Smooth muscle cell (in vitro differentiated cells): Measurements from ENCODE around the gene ZC3HAV1. TPM values are rescaled to one million over a fixed set of nuclear protein-coding genes. Genes with fewer than 3 reads are reported as not detected.

ENCODE experiments used
- DNase-seq: peaks from one replicate; lab custom pipeline; 2025; ENCODE audit not compliant: unreplicated experiment; lab: John Stamatoyannopoulos, UW
- H2AFZ ChIP-seq: fragments of 200-600 bp; sonication (generic); 2 replicates; pipeline ENCODE4 v1.6.0; 2016; ENCODE audit warnings: antibody characterized with exemption, low read depth, mild to moderate bottlenecking
- H3F3A ChIP-seq: fragments of 200-600 bp; sonication (generic); 2 replicates; pipeline ENCODE4 v1.6.0; 2017; ENCODE audit warnings: antibody characterized with exemption, low read depth
- H3K27ac ChIP-seq: fragments of 200-600 bp; sonication (generic); 2 replicates; pipeline ENCODE4 v1.5.1; 2016; ENCODE audit warnings: low read depth, mild to moderate bottlenecking
- H3K27me3 ChIP-seq: fragments of 200-600 bp; sonication (generic); 2 replicates; pipeline ENCODE4 v1.6.1; 2016; ENCODE audit warnings: low read depth, mild to moderate bottlenecking
- H3K36me3 ChIP-seq: fragments of 200-600 bp; sonication (generic); 2 replicates; pipeline ENCODE4 v1.5.1; 2016; ENCODE audit warnings: low read depth
- H3K4me1 ChIP-seq: fragments of 200-600 bp; sonication (generic); 2 replicates; pipeline ENCODE4 v1.5.1; 2016; ENCODE audit warnings: low read depth
- H3K4me2 ChIP-seq: fragments of 200-600 bp; sonication (generic); 2 replicates; pipeline ENCODE4 v1.6.0; 2016; ENCODE audit warnings: mild to moderate bottlenecking
- H3K4me3 ChIP-seq: fragments of 200-600 bp; sonication (generic); 2 replicates; pipeline ENCODE4 v1.5.1; 2016; ENCODE audit warnings: mild to moderate bottlenecking
- H3K79me2 ChIP-seq: fragments of 200-600 bp; sonication (generic); 2 replicates; pipeline ENCODE4 v1.6.0; 2016; ENCODE audit warnings: low read depth, mild to moderate bottlenecking
- H3K9ac ChIP-seq: fragments of 200-600 bp; sonication (generic); 2 replicates; pipeline ENCODE4 v1.6.0; 2016; ENCODE audit warnings: low read depth
- H3K9me3 ChIP-seq: fragments of 200-600 bp; sonication (generic); replicated peaks from 2 replicates; pipeline ENCODE4 v1.5.1; 2016; ENCODE audit warnings: low read depth
- H4K20me1 ChIP-seq: fragments of 200-600 bp; sonication (generic); 2 replicates; pipeline ENCODE4 v1.6.0; 2016; ENCODE audit warnings: low read depth
- CTCF ChIP-seq: fragments of 200-600 bp; sonication (generic); IDR thresholded peaks from 2 replicates; pipeline ENCODE4 v1.5.1; 2017; ENCODE audit warnings: borderline replicate concordance, mild to moderate bottlenecking, antibody characterized with exemption; ENCODE audit not compliant: insufficient read depth, poor library complexity, severe bottlenecking
- WGBS: methylation state at CpG from one replicate; pipeline ENCODE4 v1.1.7; 2016; ENCODE audit warnings: low lambda C conversion rate; 5-methylcytosine and 5-hydroxymethylcytosine counted together
- polyA plus RNA-seq: library from polyadenylated mRNA; unstranded; fragments of >200 nt; fragmentation: Nextera tagmentation; extraction: Ambion mirVana; gene quantifications from 2 replicates; pipeline ENCODE4 v1.2.1, GENCODE V29; 2016
- total RNA-seq: library from RNA; depleted of rRNA; stranded (reverse); fragments of >200 nt; gene quantifications from 2 replicates; pipeline ENCODE4 v1.2.3, GENCODE V29; 2014

ZC3HAV1 gene
- total and polyA plus RNA-seq, 2 experiments from 2014 or later = 4.7 to 12.1 TPM

DNA sequence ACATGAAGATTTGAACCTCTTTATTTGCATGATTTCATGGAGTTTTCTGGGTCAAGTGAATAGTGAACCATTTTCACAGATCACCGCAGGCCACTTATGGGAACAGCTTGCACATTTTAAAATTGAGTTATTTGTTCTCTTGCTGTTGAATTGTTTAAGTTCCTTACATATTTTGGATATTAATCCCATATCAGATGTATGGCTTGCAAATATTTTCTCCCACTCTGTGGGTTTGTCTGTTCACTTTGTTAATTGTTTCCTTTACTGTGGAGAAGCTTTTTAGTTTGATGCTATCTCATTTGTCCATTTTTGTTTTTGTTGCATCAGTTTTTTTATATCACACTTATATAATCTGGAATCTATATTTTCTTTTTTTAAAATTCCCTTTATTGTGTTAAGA lies 59.6 kb downstream of the ZC3HAV1 start:
- DNase-seq = no peak
- H3K4me3 ChIP-seq = no peak overlapping the region
- H3K27me3 ChIP-seq = no peaks in the 10 kb centered on the region
- no peaks in the 10 kb centered on the region for H3K4me1 ChIP-seq
- H2AFZ ChIP-seq = no peak overlapping the region
- WGBS = 100% methylated on average over 1 of the region's 1 CpG
- H3K9ac ChIP-seq = no peak overlapping the region
- H3F3A ChIP-seq = no peaks in the 10 kb centered on the region
- no peaks in the 10 kb centered on the region for H3K36me3 ChIP-seq
- H4K20me1 ChIP-seq = no peaks in the 10 kb centered on the region
- TF ChIP-seq CTCF = no peak
- H3K79me2 ChIP-seq = no peaks in the 10 kb centered on the region
- no peak overlapping the region for H3K27ac ChIP-seq
- H3K9me3 ChIP-seq = no peaks in the 10 kb centered on the region
- no peak overlapping the region for H3K4me2 ChIP-seq

GRCh38 chr7:139049111-139049510 lies 60.4 kb downstream of the ZC3HAV1 start:
- Histone ChIP-seq H4K20me1 (no peaks in the 10 kb centered on the region), H3F3A (no peaks in the 10 kb centered on the region), H3K9me3 (no peaks in the 10 kb centered on the region), H3K4me1 (no peaks in the 10 kb centered on the region), H3K27me3 (no peaks in the 10 kb centered on the region), H3K27ac (no peak overlapping the region), H3K9ac (no peak overlapping the region), H3K36me3 (no peaks in the 10 kb centered on the region), H3K4me2 (no peak overlapping the region), H2AFZ (no peak overlapping the region), H3K4me3 (no peak overlapping the region), H3K79me2 (no peaks in the 10 kb centered on the region)
- DNase-seq = no peak
- WGBS = 85% methylated on average over 7 of the region's 7 CpGs
- no peak for TF ChIP-seq CTCF

DNA sequence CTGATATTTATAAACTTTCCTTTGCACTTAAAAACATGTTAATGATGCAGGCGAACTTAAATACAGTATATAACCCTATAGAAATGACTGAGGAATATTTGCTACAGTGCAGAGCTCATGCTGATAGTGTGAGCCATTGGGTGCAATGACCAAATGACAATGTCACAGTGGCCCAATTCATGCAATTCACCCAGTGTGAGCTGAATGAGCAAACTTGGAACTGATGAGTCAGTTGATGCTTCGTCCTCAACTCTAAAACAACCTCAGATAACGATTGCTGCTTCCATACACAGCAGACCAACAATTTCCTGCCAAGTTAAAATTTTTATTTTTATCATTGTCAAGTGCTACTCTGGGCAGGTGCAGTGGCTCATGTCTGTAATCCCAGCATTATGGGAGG lies 61.5 kb downstream of the ZC3HAV1 start:
- H3K27me3 ChIP-seq = no peaks in the 10 kb centered on the region
- no peak overlapping the region for H3K9ac ChIP-seq
- H4K20me1 ChIP-seq = no peaks in the 10 kb centered on the region
- no peaks in the 10 kb centered on the region for H3F3A ChIP-seq
- no peaks in the 10 kb centered on the region for H3K36me3 ChIP-seq
- H3K9me3 ChIP-seq = no peaks in the 10 kb centered on the region
- no peak overlapping the region for H3K27ac ChIP-seq
- DNase-seq = no peak
- no peaks in the 10 kb centered on the region for H3K4me1 ChIP-seq
- H3K4me3 ChIP-seq = no peak overlapping the region
- H3K79me2 ChIP-seq = no peaks in the 10 kb centered on the region
- 82% methylated on average over 3 of the region's 3 CpGs for WGBS
- no peak for TF ChIP-seq CTCF
- H3K4me2 ChIP-seq = no peak overlapping the region
- H2AFZ ChIP-seq = no peak overlapping the region

GRCh38 chr7:139046143-139046542 lies 63.4 kb downstream of the ZC3HAV1 start:
- Histone ChIP-seq H3K4me3 (no peak overlapping the region), H3K27me3 (no peaks in the 10 kb centered on the region), H3K36me3 (no peaks in the 10 kb centered on the region), H3K9me3 (no peaks in the 10 kb centered on the region), H3K79me2 (no peaks in the 10 kb centered on the region), H3K4me2 (no peak overlapping the region), H3K4me1 (no peaks in the 10 kb centered on the region), H3K27ac (no peak overlapping the region), H3K9ac (no peak overlapping the region), H3F3A (no peaks in the 10 kb centered on the region), H4K20me1 (no peaks in the 10 kb centered on the region), H2AFZ (no peak overlapping the region)
- 93% methylated on average over 6 of the region's 6 CpGs for WGBS
- DNase-seq = no peak
- TF ChIP-seq CTCF = no peak
